ENCODE results near the gene CRTC1. TPM values are rescaled to one million over a fixed set of nuclear protein-coding genes. Genes with fewer than 3 reads are reported as not detected.

CRTC1 gene
- total and polyA plus RNA-seq, 9 of the 15 experiments (the other 6 are each of a cell fraction or from before 2014, with no cell fraction given), result 0.25 to 3.8 (median 1.2) TPM; not detected in 2

DNA sequence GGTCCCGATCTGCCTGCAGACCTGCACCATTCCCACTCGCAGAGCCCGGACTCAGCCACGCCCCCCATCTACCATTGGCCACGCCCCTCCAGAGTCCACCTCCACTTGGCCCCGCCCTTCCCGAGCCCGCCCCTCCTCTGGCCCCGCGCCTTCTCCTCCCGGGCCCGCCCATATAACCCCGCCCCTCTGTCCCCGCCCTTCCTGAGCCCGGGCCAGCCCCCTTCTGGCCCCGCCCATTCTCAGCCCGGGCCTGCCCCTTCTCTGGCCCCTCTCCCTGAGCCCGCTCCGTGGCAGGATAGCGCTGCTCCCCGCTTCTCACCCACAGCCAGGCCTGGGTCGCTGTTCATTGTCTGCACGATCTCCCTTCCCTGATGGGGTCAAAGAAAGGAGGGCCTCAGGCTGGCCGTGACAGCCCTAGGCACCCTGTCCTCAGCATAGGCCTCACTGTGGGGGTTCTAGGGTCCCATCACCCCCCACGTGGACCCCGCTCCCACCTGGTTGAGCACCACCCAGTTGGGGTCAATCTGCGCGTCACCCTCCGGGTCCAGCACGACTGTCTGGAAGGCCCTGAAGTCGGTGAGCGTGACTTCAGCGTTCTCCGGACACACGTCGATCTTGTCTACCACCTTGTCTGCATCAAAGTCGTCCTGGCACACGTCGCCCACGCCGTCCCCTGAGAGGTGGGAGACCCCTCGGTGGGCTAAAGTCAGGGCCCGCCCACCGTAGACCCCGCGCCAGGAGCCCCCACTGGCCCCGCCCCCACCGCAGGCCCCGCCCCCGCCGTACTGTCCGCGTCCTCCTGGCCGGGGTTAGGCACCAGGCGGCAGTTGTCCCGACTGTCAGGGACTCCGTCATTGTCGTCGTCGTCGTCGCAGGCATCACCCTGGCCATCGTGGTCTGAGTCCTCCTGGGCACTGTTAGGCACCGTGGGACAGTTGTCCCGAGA lies 102.0 kb downstream of the CRTC1 start (continued):
- TF ChIP-seq, protein P1, sequence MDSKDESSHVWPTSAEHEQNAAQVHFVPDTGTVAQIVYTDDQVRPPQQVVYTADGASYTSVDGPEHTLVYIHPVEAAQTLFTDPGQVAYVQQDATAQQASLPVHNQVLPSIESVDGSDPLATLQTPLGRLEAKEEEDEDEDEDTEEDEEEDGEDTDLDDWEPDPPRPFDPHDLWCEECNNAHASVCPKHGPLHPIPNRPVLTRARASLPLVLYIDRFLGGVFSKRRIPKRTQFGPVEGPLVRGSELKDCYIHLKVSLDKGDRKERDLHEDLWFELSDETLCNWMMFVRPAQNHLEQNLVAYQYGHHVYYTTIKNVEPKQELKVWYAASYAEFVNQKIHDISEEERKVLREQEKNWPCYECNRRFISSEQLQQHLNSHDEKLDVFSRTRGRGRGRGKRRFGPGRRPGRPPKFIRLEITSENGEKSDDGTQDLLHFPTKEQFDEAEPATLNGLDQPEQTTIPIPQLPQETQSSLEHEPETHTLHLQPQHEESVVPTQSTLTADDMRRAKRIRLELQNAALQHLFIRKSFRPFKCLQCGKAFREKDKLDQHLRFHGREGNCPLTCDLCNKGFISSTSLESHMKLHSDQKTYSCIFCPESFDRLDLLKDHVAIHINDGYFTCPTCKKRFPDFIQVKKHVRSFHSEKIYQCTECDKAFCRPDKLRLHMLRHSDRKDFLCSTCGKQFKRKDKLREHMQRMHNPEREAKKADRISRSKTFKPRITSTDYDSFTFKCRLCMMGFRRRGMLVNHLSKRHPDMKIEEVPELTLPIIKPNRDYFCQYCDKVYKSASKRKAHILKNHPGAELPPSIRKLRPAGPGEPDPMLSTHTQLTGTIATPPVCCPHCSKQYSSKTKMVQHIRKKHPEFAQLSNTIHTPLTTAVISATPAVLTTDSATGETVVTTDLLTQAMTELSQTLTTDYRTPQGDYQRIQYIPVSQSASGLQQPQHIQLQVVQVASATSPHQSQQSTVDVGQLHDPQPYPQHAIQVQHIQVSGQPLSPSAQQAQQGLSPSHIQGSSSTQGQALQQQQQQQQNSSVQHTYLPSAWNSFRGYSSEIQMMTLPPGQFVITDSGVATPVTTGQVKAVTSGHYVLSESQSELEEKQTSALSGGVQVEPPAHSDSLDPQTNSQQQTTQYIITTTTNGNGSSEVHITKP (IDR thresholded peaks at IDR 0.05; ENCODE audit: partially characterized antibody), result no peak
- TF ChIP-seq, protein P2, sequence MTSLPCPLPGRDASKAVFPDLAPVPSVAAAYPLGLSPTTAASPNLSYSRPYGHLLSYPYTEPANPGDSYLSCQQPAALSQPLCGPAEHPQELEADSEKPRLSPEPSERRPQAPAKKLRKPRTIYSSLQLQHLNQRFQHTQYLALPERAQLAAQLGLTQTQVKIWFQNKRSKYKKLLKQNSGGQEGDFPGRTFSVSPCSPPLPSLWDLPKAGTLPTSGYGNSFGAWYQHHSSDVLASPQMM (CRISPR knock-in tag; IDR thresholded peaks at IDR 0.05), result no peak
- no peak for TF ChIP-seq ZNF12 (CRISPR knock-in tag; IDR thresholded peaks at IDR 0.05)

Measured in K562 (cell line).